ENCODE data around the gene CARMIL1. TPM values are rescaled to one million over a fixed set of nuclear protein-coding genes. Genes with fewer than 3 reads are reported as not detected.

The CARMIL1 gene
- total RNA-seq, 1 donor from 2014 or later = 15.7 TPM

DNA sequence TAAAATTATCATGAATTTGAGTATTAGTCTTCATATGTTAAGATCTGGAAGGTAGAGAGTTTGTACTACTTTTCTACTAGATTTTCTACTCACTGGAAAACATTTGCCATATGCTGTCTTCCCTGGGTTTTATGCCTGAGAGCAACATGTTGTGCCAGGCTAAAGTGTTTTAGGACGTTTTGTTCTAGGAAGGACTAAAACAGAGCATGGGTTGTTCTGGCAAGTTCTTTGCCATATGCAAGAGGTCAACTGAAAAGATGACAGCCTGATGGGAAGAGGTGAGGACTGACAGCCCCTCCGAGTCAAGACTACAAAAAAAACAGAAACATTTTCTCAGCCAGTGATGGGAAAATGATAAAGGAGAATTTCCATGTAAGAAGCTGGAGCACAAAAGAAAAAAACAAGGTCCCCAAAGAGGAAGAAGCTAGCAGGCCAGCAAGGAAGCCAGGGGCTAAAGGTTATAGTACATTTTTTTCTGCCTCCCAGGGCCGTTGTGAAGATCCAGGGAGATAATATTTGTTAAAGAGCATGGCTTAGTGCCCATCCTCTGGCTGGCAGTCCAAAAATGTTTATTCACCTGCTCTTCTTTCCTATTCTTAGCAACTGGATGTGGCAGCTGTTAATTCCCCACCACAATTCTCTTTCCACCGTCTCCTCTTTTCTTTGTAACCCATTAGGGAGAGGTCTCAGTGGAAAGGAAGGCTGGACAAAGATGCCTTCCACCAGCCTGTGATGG is 380.6 kb downstream of the CARMIL1 start:
- H3K4me3 Mint-ChIP-seq = no peak overlapping the region
- TF ChIP-seq, protein P1, sequence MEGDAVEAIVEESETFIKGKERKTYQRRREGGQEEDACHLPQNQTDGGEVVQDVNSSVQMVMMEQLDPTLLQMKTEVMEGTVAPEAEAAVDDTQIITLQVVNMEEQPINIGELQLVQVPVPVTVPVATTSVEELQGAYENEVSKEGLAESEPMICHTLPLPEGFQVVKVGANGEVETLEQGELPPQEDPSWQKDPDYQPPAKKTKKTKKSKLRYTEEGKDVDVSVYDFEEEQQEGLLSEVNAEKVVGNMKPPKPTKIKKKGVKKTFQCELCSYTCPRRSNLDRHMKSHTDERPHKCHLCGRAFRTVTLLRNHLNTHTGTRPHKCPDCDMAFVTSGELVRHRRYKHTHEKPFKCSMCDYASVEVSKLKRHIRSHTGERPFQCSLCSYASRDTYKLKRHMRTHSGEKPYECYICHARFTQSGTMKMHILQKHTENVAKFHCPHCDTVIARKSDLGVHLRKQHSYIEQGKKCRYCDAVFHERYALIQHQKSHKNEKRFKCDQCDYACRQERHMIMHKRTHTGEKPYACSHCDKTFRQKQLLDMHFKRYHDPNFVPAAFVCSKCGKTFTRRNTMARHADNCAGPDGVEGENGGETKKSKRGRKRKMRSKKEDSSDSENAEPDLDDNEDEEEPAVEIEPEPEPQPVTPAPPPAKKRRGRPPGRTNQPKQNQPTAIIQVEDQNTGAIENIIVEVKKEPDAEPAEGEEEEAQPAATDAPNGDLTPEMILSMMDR (IDR thresholded peaks at IDR 0.05; ENCODE audit: unreplicated experiment) = no peak
- no peaks in the 10 kb centered on the region for H3K36me3 Mint-ChIP-seq
- peaks cover 60% of the 10 kb centered on the region for H3K27me3 Mint-ChIP-seq (ENCODE audit: low read depth)
- H3K9me3 Mint-ChIP-seq = no peaks in the 10 kb centered on the region
- H3K27ac Mint-ChIP-seq = no peak overlapping the region
- no peak for DNase-seq (ENCODE audit: low spot score in 2 of 2, unreplicated experiment in 2 of 2)
- no peaks in the 10 kb centered on the region for H3K4me1 Mint-ChIP-seq

DNA sequence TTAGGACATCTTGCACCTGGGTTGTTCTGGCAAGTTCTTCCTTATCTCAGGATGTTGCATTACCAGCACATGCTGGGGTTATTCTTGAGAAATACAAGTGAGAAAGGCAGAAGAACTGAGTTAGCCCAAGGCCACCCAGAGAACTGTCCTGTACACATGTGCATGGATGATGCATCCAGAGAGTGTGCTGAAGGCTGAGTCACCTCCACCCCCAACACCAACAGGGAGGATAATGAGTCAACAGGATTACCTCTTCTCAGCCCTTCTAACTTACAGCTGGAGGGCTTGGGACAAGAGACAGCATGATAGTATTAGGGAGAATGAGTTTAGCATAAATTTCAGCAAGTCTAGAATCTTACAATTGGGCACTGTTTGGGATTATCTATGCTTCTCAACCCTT is 381.3 kb downstream of the CARMIL1 start:
- Mint-ChIP-seq H3K27ac (no peak overlapping the region), H3K36me3 (no peaks in the 10 kb centered on the region)

DNA sequence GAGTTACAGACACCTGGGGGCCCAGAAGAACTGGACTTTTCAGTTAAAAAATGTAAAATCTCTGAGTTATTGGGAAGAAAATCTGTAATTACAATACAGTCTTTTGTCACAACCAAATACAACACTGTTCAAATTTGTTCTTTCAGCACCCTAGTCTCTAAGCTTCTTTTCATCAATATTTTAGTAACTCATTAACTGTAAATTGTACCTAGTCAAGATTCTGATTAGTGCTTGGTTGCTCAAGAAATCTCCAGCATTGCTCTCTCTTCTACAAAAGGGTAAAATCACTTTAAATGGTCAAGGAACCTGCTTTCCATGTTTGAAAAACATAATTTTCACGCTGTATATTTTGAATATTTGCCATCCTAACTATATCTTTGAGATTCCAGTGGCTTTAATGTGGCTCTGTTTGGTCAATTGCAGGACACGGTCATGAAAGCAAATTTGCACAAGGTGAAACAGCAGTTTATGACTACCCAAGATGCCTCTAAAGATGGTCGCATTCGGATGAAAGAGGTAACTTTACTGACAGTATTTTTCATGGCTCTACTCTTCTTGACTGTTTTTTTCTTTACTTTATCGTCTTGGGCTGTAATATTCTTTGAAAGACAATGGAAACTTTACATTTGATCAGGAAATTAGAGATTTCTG is 382.1 kb downstream of the CARMIL1 start:
- Mint-ChIP-seq H3K36me3 (no peaks in the 10 kb centered on the region), H3K27ac (no peak overlapping the region), H3K4me1 (no peaks in the 10 kb centered on the region), H3K4me3 (no peak overlapping the region), H3K27me3 (ENCODE audit: low read depth) (peaks cover 50% of the 10 kb centered on the region), H3K9me3 (no peaks in the 10 kb centered on the region)
- no peak for DNase-seq (ENCODE audit: low spot score in 2 of 2, unreplicated experiment in 2 of 2)
- TF ChIP-seq, protein P1 (IDR thresholded peaks at IDR 0.05; ENCODE audit: unreplicated experiment) = no peak

More for the DNA sequence above, 381.3 kb downstream of the CARMIL1 start:
- no peak for DNase-seq (ENCODE audit: low spot score in 2 of 2, unreplicated experiment in 2 of 2)
- H3K27me3 Mint-ChIP-seq (ENCODE audit: low read depth) = peaks cover 56% of the 10 kb centered on the region
- TF ChIP-seq, protein P1 (IDR thresholded peaks at IDR 0.05; ENCODE audit: unreplicated experiment) = no peak
- no peaks in the 10 kb centered on the region for H3K4me1 Mint-ChIP-seq
- no peaks in the 10 kb centered on the region for H3K9me3 Mint-ChIP-seq
- no peak overlapping the region for H3K4me3 Mint-ChIP-seq

DNA sequence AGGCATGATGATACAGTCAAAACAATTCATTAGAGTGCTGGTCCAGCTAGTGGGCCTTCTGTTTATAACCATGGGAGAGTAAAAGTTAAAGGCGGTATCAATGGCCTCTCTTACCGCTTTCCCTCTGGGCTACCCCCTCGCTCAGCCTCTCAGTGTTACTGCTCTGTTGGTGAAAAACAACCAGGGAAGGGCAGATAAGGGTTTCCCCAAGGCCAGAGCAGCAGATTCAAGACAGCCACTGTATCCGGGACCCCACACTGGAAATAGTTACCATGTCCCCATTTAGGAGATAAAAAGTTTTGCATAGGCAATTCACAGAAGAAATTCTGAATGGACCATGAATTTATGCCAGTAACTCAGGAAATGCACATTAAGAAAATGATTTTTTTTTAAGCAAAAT is 386.3 kb downstream of the CARMIL1 start:
- H3K4me3 Mint-ChIP-seq = no peak overlapping the region
- no peaks in the 10 kb centered on the region for H3K4me1 Mint-ChIP-seq
- peaks cover 36% of the 10 kb centered on the region for H3K27me3 Mint-ChIP-seq (ENCODE audit: low read depth)
- TF ChIP-seq, protein P1 (IDR thresholded peaks at IDR 0.05; ENCODE audit: unreplicated experiment) = no peak
- H3K36me3 Mint-ChIP-seq = no peaks in the 10 kb centered on the region
- no peak overlapping the region for H3K27ac Mint-ChIP-seq
- no peak for DNase-seq (ENCODE audit: low spot score in 2 of 2, unreplicated experiment in 2 of 2)
- H3K9me3 Mint-ChIP-seq = no peaks in the 10 kb centered on the region

DNA sequence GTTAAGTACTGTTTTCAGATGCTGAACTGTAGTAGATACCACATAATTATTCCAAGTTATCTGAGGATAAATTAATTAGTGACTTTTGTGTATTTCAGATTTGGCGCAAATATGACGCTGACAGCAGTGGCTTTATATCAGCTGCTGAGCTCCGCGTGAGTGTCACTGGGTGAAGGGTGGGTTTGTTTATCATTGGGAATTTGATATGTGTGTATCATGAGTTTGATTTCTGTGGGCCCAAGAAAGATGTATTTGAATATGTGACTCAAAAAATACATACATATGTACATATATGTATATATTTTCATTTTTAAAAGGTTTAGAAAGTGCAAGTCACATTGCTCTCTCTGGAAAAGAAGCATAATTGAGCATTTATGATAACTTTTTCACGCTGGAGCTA is 390.2 kb downstream of the CARMIL1 start:
- Mint-ChIP-seq H3K36me3 (no peaks in the 10 kb centered on the region), H3K9me3 (no peaks in the 10 kb centered on the region), H3K4me1 (peaks cover 3% of the 10 kb centered on the region), H3K4me3 (no peak overlapping the region), H3K27me3 (ENCODE audit: low read depth) (peaks cover 47% of the 10 kb centered on the region), H3K27ac (no peak overlapping the region)
- TF ChIP-seq, protein P1 (IDR thresholded peaks at IDR 0.05; ENCODE audit: unreplicated experiment) = no peak
- no peak for DNase-seq (ENCODE audit: low spot score in 2 of 2, unreplicated experiment in 2 of 2)

Data from mesothelial cell of epicardium (in vitro differentiated cells).